ENCODE results near the gene DAO.

DNA sequence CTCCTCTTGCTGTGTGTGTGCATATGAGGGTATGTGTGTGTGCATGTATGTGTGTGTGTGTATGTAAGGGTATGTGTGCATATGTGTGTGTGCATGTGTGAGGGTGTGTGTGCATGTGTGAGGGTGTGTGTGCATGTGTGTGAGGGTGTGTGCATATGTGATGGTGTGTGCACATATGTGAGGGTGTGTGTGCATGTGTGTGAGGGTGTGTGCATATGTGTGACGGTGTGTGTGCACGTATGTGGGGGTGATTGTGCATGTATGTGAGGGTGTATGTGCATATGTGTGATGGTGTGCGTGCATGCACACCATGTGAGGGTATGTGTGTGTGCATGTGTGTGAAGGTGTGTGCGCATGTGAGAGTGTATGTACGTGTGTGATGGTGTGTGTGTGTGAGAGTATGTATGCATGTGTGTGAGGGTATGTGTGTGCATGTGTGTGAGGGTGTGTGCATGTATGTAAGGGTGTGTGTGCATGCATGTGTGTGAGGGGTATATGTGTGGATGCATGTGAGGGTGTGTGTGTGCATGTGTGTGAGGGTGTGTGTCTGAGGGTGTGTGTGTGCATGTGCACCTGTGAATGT lies 15.4 kb downstream of the DAO start:
- TF ChIP-seq, protein P1, sequence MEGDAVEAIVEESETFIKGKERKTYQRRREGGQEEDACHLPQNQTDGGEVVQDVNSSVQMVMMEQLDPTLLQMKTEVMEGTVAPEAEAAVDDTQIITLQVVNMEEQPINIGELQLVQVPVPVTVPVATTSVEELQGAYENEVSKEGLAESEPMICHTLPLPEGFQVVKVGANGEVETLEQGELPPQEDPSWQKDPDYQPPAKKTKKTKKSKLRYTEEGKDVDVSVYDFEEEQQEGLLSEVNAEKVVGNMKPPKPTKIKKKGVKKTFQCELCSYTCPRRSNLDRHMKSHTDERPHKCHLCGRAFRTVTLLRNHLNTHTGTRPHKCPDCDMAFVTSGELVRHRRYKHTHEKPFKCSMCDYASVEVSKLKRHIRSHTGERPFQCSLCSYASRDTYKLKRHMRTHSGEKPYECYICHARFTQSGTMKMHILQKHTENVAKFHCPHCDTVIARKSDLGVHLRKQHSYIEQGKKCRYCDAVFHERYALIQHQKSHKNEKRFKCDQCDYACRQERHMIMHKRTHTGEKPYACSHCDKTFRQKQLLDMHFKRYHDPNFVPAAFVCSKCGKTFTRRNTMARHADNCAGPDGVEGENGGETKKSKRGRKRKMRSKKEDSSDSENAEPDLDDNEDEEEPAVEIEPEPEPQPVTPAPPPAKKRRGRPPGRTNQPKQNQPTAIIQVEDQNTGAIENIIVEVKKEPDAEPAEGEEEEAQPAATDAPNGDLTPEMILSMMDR (conservative IDR thresholded peaks at IDR 0.05 in 1 of 2, IDR thresholded peaks at IDR 0.05 in 1 of 2; ENCODE audit: low read depth in 1 of 2, low read length in 2 of 2) = no peak
- TF ChIP-seq EZH2 (IDR thresholded peaks at IDR 0.05; ENCODE audit: low read length, missing control alignments) = no peak
